ENCODE data around the gene CHD1L. TPM values are rescaled to one million over a fixed set of nuclear protein-coding genes. Genes with fewer than 3 reads are reported as not detected.
"Not testable (repeated sequence)": the region's sequence is repeated elsewhere in the genome, so short reads cannot be mapped to it uniquely, and the experiment has no call there.

The CHD1L gene
- total RNA-seq, 1 donor from 2014 or later, result 36.2 TPM

GRCh38 chr1:147292631-147293251 lies 50.3 kb downstream of the CHD1L start:
- no peak overlapping the region for H3K27ac ChIP-seq
- intact Hi-C loops (cut with DNase I), result no loop called here
- no peaks in the 10 kb centered on the region for H3K27me3 ChIP-seq
- peaks cover 86% of the 10 kb centered on the region for H3K36me3 ChIP-seq
- ATAC-seq, result no peak
- DNase-seq, result no peak
- H3K4me3 ChIP-seq, result no peak overlapping the region
- TF ChIP-seq, protein P1, sequence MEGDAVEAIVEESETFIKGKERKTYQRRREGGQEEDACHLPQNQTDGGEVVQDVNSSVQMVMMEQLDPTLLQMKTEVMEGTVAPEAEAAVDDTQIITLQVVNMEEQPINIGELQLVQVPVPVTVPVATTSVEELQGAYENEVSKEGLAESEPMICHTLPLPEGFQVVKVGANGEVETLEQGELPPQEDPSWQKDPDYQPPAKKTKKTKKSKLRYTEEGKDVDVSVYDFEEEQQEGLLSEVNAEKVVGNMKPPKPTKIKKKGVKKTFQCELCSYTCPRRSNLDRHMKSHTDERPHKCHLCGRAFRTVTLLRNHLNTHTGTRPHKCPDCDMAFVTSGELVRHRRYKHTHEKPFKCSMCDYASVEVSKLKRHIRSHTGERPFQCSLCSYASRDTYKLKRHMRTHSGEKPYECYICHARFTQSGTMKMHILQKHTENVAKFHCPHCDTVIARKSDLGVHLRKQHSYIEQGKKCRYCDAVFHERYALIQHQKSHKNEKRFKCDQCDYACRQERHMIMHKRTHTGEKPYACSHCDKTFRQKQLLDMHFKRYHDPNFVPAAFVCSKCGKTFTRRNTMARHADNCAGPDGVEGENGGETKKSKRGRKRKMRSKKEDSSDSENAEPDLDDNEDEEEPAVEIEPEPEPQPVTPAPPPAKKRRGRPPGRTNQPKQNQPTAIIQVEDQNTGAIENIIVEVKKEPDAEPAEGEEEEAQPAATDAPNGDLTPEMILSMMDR (IDR thresholded peaks at IDR 0.05), result no peak
- no peaks in the 10 kb centered on the region for H3K4me1 ChIP-seq
- H3K9me3 ChIP-seq, result no peaks in the 10 kb centered on the region

- no peak for ATAC-seq
- TF ChIP-seq, protein P1 (IDR thresholded peaks at IDR 0.05), result no peak
Measured at GRCh38 chr1:147297438-147297837, 55.0 kb downstream of the CHD1L start.

DNA sequence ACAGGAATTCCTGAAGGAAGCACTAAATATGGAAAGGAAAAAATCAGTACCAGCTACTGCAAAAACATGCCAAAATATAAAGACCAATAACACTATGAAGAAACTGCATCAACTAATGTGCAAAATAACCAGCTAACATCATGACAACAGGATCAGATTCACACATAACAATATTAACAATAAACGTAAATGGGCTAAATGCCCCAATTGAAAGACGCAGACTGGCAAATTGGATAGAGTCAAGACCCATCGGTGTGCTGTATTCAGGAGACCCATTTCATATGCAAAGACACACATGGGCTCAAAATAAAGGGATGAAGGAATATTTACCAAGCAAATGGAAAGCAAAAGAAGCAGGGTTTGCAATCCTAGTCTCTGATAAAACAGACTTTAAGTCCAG lies 63.3 kb downstream of the CHD1L start:
- intact Hi-C loops (cut with DNase I), result not testable (repeated sequence)

More at GRCh38 chr1:147297438-147297837, 55.0 kb downstream of the CHD1L start:
- Histone ChIP-seq H3K36me3 (peaks cover 44% of the 10 kb centered on the region), H3K9me3 (peaks cover 7% of the 10 kb centered on the region), H3K27me3 (no peaks in the 10 kb centered on the region), H3K4me3 (no peak overlapping the region), H3K4me1 (no peaks in the 10 kb centered on the region), H3K27ac (no peak overlapping the region)
- DNase-seq, result no peak
- intact Hi-C loops (cut with DNase I), result no loop called here

GRCh38 chr1:147316968-147317367 lies 74.5 kb downstream of the CHD1L start:
- Histone ChIP-seq H3K9me3 (no peaks in the 10 kb centered on the region), H3K27ac (no peak overlapping the region), H3K27me3 (no peaks in the 10 kb centered on the region), H3K4me1 (no peaks in the 10 kb centered on the region), H3K4me3 (no peak overlapping the region), H3K36me3 (no peaks in the 10 kb centered on the region)
- intact Hi-C loops (cut with DNase I), result no loop called here
- TF ChIP-seq, protein P1 (IDR thresholded peaks at IDR 0.05), result no peak
- ATAC-seq, result no peak
- DNase-seq, result no peak

More for the DNA sequence above, 63.3 kb downstream of the CHD1L start:
- H3K27me3 ChIP-seq, H3K4me3 ChIP-seq, ATAC-seq, H3K36me3 ChIP-seq, H3K27ac ChIP-seq, DNase-seq, H3K4me1 ChIP-seq: not testable (repeated sequence)
- H3K9me3 ChIP-seq, result peaks cover 34% of the 10 kb centered on the region

DNA sequence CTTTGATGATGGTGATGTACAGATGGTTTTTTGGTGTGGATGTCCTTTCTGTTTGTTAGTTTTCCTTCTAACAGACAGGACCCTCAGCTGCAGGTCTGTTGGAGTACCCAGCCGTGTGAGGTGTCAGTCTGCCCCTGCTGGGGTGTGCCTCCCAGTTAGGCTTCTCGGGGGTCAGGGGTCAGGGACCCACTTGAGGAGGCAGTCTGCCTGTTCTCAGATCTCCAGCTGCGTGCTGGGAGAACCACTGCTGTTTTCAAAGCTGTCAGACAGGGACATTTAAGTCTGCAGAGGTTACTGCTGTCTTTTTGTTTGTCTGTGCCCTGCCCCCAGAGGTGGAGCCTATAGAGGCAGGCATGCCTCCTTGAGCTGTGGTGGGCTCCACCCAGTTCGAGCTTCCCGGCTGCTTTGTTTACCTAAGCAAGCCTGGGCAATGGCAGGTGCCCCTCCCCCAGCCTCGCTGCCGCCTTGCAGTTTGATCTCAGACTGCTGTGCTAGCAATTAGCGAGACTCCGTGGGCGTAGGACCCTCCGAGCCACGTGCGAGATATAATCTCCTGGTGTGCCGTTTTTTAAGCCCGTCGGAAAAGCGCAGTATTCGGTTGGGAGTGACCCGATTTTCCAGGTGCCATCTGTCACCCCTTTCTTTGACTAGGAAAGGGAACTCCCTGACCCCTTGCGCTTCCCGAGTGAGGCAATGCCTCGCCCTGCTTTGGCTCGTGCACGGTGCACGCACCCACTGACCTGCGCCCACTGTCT lies 84.6 kb downstream of the CHD1L start:
- ATAC-seq; H3K4me1 ChIP-seq; H3K27me3 ChIP-seq; H3K27ac ChIP-seq; H3K9me3 ChIP-seq; intact Hi-C loops (cut with DNase I); H3K4me3 ChIP-seq; H3K36me3 ChIP-seq; DNase-seq: not testable (repeated sequence)

DNA sequence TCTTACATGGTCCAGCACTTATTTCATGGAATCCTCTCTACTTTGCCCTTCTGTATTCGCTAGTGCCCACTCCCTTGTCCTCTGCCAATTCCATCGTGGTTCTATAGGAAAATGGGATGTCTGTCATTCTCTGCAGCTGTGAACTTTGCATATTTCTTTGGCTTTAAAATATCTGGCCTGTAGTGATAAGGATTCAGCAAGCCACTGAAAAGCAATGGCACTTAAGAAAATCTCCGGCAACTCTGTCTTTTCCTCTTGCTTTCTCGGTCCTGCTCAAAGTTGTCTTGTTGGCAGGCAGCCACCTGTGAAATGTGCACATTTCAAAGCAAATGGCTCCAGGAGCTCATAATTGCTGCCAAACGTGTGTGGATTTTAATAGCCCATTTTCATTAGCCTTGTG lies 91.8 kb downstream of the CHD1L start:
- Histone ChIP-seq H3K4me3 (no peak overlapping the region), H3K9me3 (no peaks in the 10 kb centered on the region), H3K4me1 (no peaks in the 10 kb centered on the region), H3K27ac (no peak overlapping the region), H3K36me3 (no peaks in the 10 kb centered on the region), H3K27me3 (peaks cover 9% of the 10 kb centered on the region)
- intact Hi-C loops (cut with DNase I), result no loop called here
- TF ChIP-seq, protein P1 (IDR thresholded peaks at IDR 0.05), result no peak
- no peak for DNase-seq
- ATAC-seq, result no peak

Data from upper lobe of right lung (tissue), 1 donor.